ENCODE measurements around the gene CASZ1. TPM values are rescaled to one million over a fixed set of nuclear protein-coding genes. Genes with fewer than 3 reads are reported as not detected.

The CASZ1 gene
- total and polyA plus RNA-seq, 5 donors from 2014 or later, result 0.57 to 55.1 (median 1.1) TPM

DNA sequence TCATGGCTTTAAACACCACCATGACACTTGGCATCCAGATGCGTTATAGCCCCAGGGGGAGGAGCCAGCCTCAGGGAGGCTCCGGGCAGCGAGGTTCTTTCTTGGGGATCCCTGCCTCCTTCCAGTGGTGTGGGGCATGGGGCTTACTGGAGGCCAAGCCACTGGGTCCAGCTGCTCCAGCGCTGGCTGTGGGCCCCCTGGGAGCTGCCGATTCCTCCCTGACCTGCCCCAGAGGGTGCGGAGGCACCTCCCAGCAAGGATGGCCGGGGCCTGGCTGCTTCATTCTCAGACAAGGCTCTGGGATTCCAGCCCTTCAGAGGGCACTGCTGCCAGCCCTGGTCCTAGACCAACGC, 162.4 kb downstream of the CASZ1 start:
- Mint-ChIP-seq H3K4me3 (no peak overlapping the region), H3K9me3 (peaks cover 0 to 1% (median 0%) of the 10 kb centered on the region in 7 donors)
- ATAC-seq (ENCODE audit: low read depth in 2 of 2), result no peak

DNA sequence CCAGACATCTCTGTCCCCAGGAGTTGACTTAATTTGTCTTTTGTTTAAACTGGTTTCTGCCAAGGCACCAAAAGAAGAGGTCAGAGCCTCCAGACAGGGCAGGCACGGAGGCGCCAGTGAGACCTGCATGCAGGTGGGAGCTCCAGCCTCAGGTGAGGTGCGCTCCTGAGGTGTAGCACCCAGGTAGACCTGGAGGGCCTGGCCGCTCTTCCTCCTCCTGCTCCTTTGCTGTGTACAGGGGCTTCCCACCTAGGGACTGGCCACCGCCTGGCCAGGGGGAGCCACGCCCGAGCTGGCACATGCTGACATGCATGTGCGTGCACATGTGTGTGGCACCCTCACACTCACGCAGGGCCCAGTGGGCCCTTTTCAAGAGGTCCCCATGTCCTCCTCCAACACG, 163.0 kb downstream of the CASZ1 start:
- no peak for ATAC-seq (ENCODE audit: low read depth in 2 of 2)
- Mint-ChIP-seq H3K9me3 (peaks cover 0 to 1% (median 0%) of the 10 kb centered on the region in 7 donors), H3K4me3 (no peak overlapping the region)

More for the DNA sequence above, 162.4 kb downstream of the CASZ1 start:
- Mint-ChIP-seq H3K4me1 (peaks cover 0 to 5% (median under 1%) of the 10 kb centered on the region in 4 donors), H3K27ac (no peak overlapping the region), H3K36me3 (peaks cover 2% of the 10 kb centered on the region), H3K27me3 (no peaks in the 10 kb centered on the region)
- Histone ChIP-seq H3K27ac (ENCODE audit: insufficient read depth, low read length, poor library complexity, severe bottlenecking) (no peak overlapping the region), H3K27me3 (ENCODE audit: control insufficient read depth, insufficient read depth, low read length) (no peaks in the 10 kb centered on the region), H3K9me3 (ENCODE audit: control insufficient read depth in 2 of 2, low read length in 2 of 2) (no peaks in the 10 kb centered on the region), H3K4me1 (ENCODE audit: control insufficient read depth, insufficient read depth, low read length, poor library complexity, severe bottlenecking) (peaks cover 7% of the 10 kb centered on the region), H3K36me3 (ENCODE audit: control insufficient read depth, insufficient read depth, low read length) (no peaks in the 10 kb centered on the region), H3K4me3 (ENCODE audit: low read depth, low read length) (no peak overlapping the region)
- DNase-seq, result no peak

DNA sequence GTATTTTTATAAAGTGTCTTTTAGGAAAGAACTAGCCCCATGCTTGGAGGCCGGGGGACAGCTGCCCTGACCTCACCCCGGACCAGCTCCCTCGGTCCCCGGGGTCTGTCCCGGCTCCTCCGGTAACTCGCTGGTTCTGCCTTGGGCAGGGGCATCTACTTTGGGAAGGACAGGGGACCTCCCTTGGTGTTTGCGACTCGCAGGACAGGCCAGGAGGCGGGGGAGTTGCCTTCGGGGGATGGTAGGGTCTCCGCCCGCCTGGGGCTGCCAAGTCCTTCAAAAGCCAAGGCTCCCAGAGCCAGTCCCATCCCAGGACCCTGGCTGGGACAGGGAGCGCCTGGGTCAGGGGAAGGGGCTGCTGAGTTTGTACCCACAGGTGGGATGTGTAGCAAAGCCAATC, 163.8 kb downstream of the CASZ1 start:
- H3K27ac Mint-ChIP-seq, result no peak overlapping the region
- H3K27ac ChIP-seq (ENCODE audit: insufficient read depth, low read length, poor library complexity, severe bottlenecking), result no peak overlapping the region
- H3K4me3 Mint-ChIP-seq, result no peak overlapping the region
- peaks cover under 1% of the 10 kb centered on the region for H3K4me1 ChIP-seq (ENCODE audit: control insufficient read depth, insufficient read depth, low read length, poor library complexity, severe bottlenecking)
- no peak overlapping the region for H3K4me3 ChIP-seq (ENCODE audit: low read depth, low read length)
- DNase-seq (no peak), ATAC-seq (ENCODE audit: low read depth in 2 of 2) (no peak)
- peaks cover 0 to 2% (median under 1%) of the 10 kb centered on the region in 4 donors for H3K4me1 Mint-ChIP-seq
- H3K36me3 ChIP-seq (ENCODE audit: control insufficient read depth, insufficient read depth, low read length), result no peaks in the 10 kb centered on the region
- peaks cover 2% of the 10 kb centered on the region for H3K36me3 Mint-ChIP-seq
- peaks cover 0 to 1% (median 0%) of the 10 kb centered on the region in 7 donors for H3K9me3 Mint-ChIP-seq
- H3K27me3 ChIP-seq (ENCODE audit: control insufficient read depth, insufficient read depth, low read length), result no peaks in the 10 kb centered on the region
- H3K27me3 Mint-ChIP-seq, result no peaks in the 10 kb centered on the region
- H3K9me3 ChIP-seq (ENCODE audit: control insufficient read depth in 2 of 2, low read length in 2 of 2), result no peaks in the 10 kb centered on the region

More for the DNA sequence above, 163.0 kb downstream of the CASZ1 start:
- H3K27ac ChIP-seq (ENCODE audit: insufficient read depth, low read length, poor library complexity, severe bottlenecking), result no peak overlapping the region
- no peaks in the 10 kb centered on the region for H3K9me3 ChIP-seq (ENCODE audit: control insufficient read depth in 2 of 2, low read length in 2 of 2)
- H3K27me3 ChIP-seq (ENCODE audit: control insufficient read depth, insufficient read depth, low read length), result no peaks in the 10 kb centered on the region
- no peak overlapping the region for H3K4me3 ChIP-seq (ENCODE audit: low read depth, low read length)
- Mint-ChIP-seq H3K4me1 (peaks cover 0 to 5% (median under 1%) of the 10 kb centered on the region in 4 donors), H3K36me3 (peaks cover 2% of the 10 kb centered on the region), H3K27ac (no peak overlapping the region), H3K27me3 (no peaks in the 10 kb centered on the region)
- H3K36me3 ChIP-seq (ENCODE audit: control insufficient read depth, insufficient read depth, low read length), result no peaks in the 10 kb centered on the region
- peaks cover 7% of the 10 kb centered on the region for H3K4me1 ChIP-seq (ENCODE audit: control insufficient read depth, insufficient read depth, low read length, poor library complexity, severe bottlenecking)
- DNase-seq, result no peak

DNA sequence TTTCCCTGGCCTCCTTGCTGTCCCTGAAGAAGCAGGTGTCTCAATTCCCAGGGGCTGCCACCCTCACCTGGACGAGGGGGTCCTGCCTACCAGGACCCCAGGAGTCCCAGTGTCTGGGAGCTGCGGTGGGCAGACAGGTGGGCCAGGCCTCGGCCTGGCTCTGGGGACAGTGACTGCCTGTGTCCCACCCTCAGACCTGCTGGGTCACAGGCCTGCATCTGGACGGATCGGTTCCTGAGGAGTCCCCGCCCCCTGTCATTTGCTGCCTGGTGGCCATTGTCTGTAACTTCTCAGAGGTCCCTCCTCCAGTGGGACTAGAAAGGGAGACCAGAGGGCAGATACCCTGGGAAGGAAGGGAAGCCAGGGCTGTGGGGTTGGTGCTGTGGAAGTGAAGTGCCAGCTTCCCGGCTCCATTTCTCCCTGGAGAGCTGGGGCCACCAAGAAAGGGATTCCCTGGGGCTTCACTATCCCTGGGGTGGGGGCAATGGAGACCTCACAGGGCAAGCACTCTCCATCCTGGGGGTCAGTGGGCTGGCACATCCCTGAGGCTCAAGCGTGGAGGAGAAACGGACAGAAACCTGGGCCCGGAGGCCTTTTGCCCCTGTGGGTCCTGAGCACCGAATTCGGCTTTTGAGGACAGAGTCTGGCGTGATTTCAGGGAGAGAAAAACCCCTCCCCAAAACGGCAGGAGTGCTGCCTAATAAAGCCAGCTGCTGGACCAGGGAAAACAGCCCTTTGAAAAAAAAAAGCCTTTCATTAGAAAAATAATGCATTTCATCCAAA, 164.4 kb downstream of the CASZ1 start:
- H3K36me3 Mint-ChIP-seq, result peaks cover 2% of the 10 kb centered on the region
- H3K9me3 Mint-ChIP-seq, result peaks cover 0 to 1% (median 0%) of the 10 kb centered on the region in 7 donors
- DNase-seq, result no peak
- no peak overlapping the region for H3K27ac ChIP-seq (ENCODE audit: insufficient read depth, low read length, poor library complexity, severe bottlenecking)
- no peaks in the 10 kb centered on the region for H3K4me1 Mint-ChIP-seq
- no peak overlapping the region for H3K4me3 Mint-ChIP-seq
- H3K27ac Mint-ChIP-seq, result no peak overlapping the region
- no peaks in the 10 kb centered on the region for H3K4me1 ChIP-seq (ENCODE audit: control insufficient read depth, insufficient read depth, low read length, poor library complexity, severe bottlenecking)
- H3K27me3 ChIP-seq (ENCODE audit: control insufficient read depth, insufficient read depth, low read length), result no peaks in the 10 kb centered on the region
- no peak for ATAC-seq (ENCODE audit: low read depth in 2 of 2)
- H3K9me3 ChIP-seq (ENCODE audit: control insufficient read depth in 2 of 2, low read length in 2 of 2), result no peaks in the 10 kb centered on the region
- H3K36me3 ChIP-seq (ENCODE audit: control insufficient read depth, insufficient read depth, low read length), result peaks cover 4% of the 10 kb centered on the region
- no peak overlapping the region for H3K4me3 ChIP-seq (ENCODE audit: low read depth, low read length)
- H3K27me3 Mint-ChIP-seq, result no peaks in the 10 kb centered on the region

DNA sequence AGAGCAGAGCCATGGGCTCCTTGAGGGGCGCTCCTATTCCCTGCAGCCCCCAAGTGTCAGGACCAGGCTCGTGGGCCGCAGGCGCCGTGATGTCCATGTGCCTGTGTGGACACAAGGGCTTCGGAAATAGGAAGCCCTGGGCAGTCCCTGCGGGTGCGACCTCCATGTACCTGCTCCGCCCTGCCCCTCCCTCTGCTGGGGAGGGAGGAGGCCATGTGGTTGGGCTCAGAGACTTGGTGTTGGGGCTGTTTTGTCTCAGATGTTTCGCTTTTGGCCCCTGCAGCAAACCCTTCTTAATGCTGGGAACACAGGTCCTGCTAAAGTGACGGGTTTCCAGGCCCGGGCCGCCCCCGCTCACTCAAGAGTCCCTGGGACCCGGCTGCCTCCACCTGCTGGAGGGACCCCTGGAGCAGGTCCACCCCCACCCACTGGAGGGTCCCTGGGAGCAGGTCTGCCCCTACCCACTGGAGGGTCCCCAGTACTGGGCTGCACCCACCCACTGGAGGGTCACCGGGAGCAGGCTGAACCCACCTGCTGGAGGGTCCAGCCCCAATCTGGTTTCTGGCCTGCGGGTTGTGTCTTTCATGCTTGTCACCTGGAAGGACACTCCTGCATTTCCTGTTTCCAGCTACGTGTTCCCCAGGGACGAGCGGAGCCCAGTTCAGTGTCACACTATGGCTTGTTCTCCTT, 165.2 kb downstream of the CASZ1 start:
- H3K27me3 ChIP-seq (ENCODE audit: control insufficient read depth, insufficient read depth, low read length), result no peaks in the 10 kb centered on the region
- no peak overlapping the region for H3K4me3 Mint-ChIP-seq
- H3K4me1 Mint-ChIP-seq, result no peaks in the 10 kb centered on the region
- no peaks in the 10 kb centered on the region for H3K27me3 Mint-ChIP-seq
- DNase-seq, result no peak
- ATAC-seq (ENCODE audit: low read depth in 2 of 2), result no peak
- H3K4me3 ChIP-seq (ENCODE audit: low read depth, low read length), result no peak overlapping the region
- peaks cover 7% of the 10 kb centered on the region for H3K36me3 ChIP-seq (ENCODE audit: control insufficient read depth, insufficient read depth, low read length)
- peaks cover 0 to 1% (median 0%) of the 10 kb centered on the region in 7 donors for H3K9me3 Mint-ChIP-seq
- peaks cover 8% of the 10 kb centered on the region for H3K36me3 Mint-ChIP-seq
- no peaks in the 10 kb centered on the region for H3K9me3 ChIP-seq (ENCODE audit: control insufficient read depth in 2 of 2, low read length in 2 of 2)
- H3K27ac Mint-ChIP-seq, result no peak overlapping the region
- H3K4me1 ChIP-seq (ENCODE audit: control insufficient read depth, insufficient read depth, low read length, poor library complexity, severe bottlenecking), result no peaks in the 10 kb centered on the region
- no peak overlapping the region for H3K27ac ChIP-seq (ENCODE audit: insufficient read depth, low read length, poor library complexity, severe bottlenecking)

DNA sequence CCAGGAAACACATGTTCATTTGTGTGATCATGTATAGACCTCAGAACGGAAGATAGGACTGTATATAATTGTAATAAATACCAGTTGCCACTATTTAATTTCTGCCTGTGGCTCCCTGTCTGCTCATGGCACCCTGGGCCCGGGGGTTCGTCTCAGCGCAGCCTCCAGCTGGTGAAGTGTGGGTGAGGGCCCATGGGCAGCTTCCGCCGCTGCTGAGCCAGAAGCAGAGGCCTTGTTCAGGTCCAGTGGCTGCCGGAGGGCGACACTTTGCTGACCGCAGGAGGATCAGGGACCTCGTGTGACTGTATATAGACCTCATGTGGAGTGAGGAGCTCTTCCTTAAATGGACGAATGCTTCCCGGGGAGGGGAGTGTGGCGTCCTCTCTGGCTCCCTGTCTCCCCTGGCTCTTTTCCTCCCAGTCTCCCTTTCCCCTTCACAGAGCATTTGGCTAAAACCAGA, 165.8 kb downstream of the CASZ1 start:
- Histone ChIP-seq H3K36me3 (ENCODE audit: control insufficient read depth, insufficient read depth, low read length) (peaks cover 7% of the 10 kb centered on the region), H3K4me1 (ENCODE audit: control insufficient read depth, insufficient read depth, low read length, poor library complexity, severe bottlenecking) (no peaks in the 10 kb centered on the region), H3K27ac (ENCODE audit: insufficient read depth, low read length, poor library complexity, severe bottlenecking) (no peak overlapping the region), H3K4me3 (ENCODE audit: low read depth, low read length) (no peak overlapping the region), H3K27me3 (ENCODE audit: control insufficient read depth, insufficient read depth, low read length) (no peaks in the 10 kb centered on the region), H3K9me3 (ENCODE audit: control insufficient read depth in 2 of 2, low read length in 2 of 2) (no peaks in the 10 kb centered on the region)
- DNase-seq (no peak), ATAC-seq (ENCODE audit: low read depth in 2 of 2) (no peak)
- no peak overlapping the region for H3K4me3 Mint-ChIP-seq
- peak overlapping the region in 1 of 3 donors; percentile 11 for H3K27ac Mint-ChIP-seq
- no peaks in the 10 kb centered on the region for H3K27me3 Mint-ChIP-seq
- H3K36me3 Mint-ChIP-seq, result peaks cover 8% of the 10 kb centered on the region
- H3K9me3 Mint-ChIP-seq, result peaks cover 0 to 1% (median 0%) of the 10 kb centered on the region in 7 donors
- no peaks in the 10 kb centered on the region for H3K4me1 Mint-ChIP-seq

DNA sequence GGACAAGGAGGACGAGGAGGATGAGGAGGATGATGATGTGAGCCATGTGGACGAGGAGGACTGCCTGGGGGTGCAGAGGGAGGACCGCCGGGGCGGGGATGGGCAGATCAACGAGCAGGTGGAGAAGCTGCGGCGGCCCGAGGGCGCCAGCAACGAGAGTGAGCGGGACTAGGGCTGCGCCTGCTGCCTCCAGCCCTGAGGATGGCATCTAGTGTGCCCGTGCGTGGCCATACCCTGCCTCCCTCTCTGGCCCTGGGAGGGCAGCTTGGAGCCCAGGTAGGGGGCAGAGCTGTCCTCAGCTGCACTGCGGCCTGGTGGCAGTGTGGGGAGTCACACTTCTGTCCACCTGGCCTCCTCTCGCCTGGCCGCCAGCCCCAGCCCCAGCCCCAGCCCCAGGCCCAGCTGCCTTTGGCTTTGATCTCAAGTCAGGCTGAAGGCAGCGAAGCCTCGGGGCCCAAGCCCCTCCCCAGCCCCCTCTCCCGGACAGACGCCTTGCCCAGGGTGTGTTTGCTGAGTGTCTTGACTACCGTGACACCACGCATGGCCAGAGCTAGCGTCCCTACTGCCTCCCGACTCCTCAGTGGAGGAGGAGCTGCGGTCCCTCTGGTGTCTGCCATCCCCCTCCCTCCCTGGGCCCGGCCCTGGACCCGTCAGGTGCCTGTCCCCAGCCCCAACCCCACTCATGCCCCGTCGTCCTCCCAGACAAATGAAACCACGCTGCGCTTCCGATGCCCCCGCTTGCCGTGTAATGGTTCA, 166.5 kb downstream of the CASZ1 start:
- peaks cover 9% of the 10 kb centered on the region for H3K36me3 ChIP-seq (ENCODE audit: control insufficient read depth, insufficient read depth, low read length)
- H3K27me3 Mint-ChIP-seq, result no peaks in the 10 kb centered on the region
- DNase-seq (no peak), ATAC-seq (ENCODE audit: low read depth in 2 of 2) (no peak)
- H3K4me1 ChIP-seq (ENCODE audit: control insufficient read depth, insufficient read depth, low read length, poor library complexity, severe bottlenecking), result no peaks in the 10 kb centered on the region
- H3K27me3 ChIP-seq (ENCODE audit: control insufficient read depth, insufficient read depth, low read length), result no peaks in the 10 kb centered on the region
- peak overlapping the region in 1 of 3 donors; percentile 11 for H3K27ac Mint-ChIP-seq
- peaks cover 8% of the 10 kb centered on the region for H3K36me3 Mint-ChIP-seq
- H3K27ac ChIP-seq (ENCODE audit: insufficient read depth, low read length, poor library complexity, severe bottlenecking), result no peak overlapping the region
- H3K4me3 ChIP-seq (ENCODE audit: low read depth, low read length), result no peak overlapping the region
- no peaks in the 10 kb centered on the region for H3K4me1 Mint-ChIP-seq
- peak overlapping the region in 1 of 4 donors; percentile 21 for H3K4me3 Mint-ChIP-seq
- H3K9me3 ChIP-seq (ENCODE audit: control insufficient read depth in 2 of 2, low read length in 2 of 2), result no peaks in the 10 kb centered on the region
- peaks cover 0 to 1% (median 0%) of the 10 kb centered on the region in 7 donors for H3K9me3 Mint-ChIP-seq

Measured in CD4-positive, CD25-positive, alpha-beta regulatory T cell (primary cell).